ENCODE data around the gene THAP4.

DNA sequence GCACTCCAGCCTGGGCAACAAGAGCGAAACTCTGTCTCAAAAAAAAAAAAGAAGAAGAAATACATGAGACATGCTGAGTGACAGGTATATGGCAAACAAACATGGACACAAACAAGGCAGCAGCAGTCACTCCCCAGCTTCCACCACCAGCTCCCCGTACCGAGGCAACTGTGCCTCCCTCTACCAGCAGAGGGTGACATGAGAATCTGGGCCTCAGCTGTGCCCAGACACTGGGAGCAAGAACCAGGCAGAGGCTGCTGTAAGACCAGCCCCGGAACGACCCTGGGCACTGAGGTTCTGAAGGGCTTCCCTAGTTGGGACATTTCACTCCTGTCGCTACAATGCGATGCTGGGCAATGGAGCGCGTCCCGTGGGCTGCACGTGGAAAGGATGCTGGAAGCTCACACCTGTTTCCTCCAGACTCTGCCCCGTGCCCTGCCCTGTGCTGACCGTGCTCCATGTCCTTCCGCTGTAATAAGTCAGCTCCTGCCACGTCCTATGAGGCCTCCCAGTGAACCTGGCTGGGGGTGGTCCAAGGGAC lies 41.3 kb downstream of the THAP4 start:
- TF ChIP-seq EZH2 (IDR thresholded peaks at IDR 0.05; ENCODE audit: borderline replicate concordance, low read depth, low read length, severe bottlenecking): no peak
- TF ChIP-seq, protein P1, sequence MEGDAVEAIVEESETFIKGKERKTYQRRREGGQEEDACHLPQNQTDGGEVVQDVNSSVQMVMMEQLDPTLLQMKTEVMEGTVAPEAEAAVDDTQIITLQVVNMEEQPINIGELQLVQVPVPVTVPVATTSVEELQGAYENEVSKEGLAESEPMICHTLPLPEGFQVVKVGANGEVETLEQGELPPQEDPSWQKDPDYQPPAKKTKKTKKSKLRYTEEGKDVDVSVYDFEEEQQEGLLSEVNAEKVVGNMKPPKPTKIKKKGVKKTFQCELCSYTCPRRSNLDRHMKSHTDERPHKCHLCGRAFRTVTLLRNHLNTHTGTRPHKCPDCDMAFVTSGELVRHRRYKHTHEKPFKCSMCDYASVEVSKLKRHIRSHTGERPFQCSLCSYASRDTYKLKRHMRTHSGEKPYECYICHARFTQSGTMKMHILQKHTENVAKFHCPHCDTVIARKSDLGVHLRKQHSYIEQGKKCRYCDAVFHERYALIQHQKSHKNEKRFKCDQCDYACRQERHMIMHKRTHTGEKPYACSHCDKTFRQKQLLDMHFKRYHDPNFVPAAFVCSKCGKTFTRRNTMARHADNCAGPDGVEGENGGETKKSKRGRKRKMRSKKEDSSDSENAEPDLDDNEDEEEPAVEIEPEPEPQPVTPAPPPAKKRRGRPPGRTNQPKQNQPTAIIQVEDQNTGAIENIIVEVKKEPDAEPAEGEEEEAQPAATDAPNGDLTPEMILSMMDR (IDR thresholded peaks at IDR 0.05; ENCODE audit: borderline replicate concordance, extremely low read depth, low read length, poor library complexity, severe bottlenecking): peak; percentile 57

Measured in DND-41 (cell line).